Stimulated activated CD4-positive, alpha-beta T cell treated with anti-CD3 and anti-CD28 coated beads, TNF-alpha, amount 100 ng/mL, for 24 hours (primary cell): Measurements from ENCODE around the gene ISLR2.
"Not testable (repeated sequence)": the region's sequence is repeated elsewhere in the genome, so short reads cannot be mapped to it uniquely, and the experiment has no call there.

Experiments used
- DNase-seq, 3 experiments: peaks; one replicate each; pipeline ENCODE4 v3.0.0-alpha.2; 2020; ENCODE audit warnings: low read depth in 3 of 3

Gene ISLR2

GRCh38 chr15:74130155-74130848, at the start of gene ISLR2:
Gene ISLR2, plus strand, starts transcription at chr15:74130586. Its CDS starts 2,169 bp downstream, at chr15:74132755.
- no peak for DNase-seq

- DNase-seq = not testable (repeated sequence)
These were observed 47.9 kb upstream of the ISLR2 start, which contains the start of gene GOLGA6A for GRCh38 chr15:74082450-74082849. Gene GOLGA6A, minus strand, starts transcription at chr15:74082550. Its CDS starts 41 bp downstream, at chr15:74082509.

GRCh38 chr15:74094567-74094966, 35.8 kb upstream of the ISLR2 start:
- DNase-seq = not testable (repeated sequence)

GRCh38 chr15:74095610-74096009, 34.8 kb upstream of the ISLR2 start:
- DNase-seq = not testable (repeated sequence)

- DNase-seq = not testable (repeated sequence)
These were observed 33.5 kb upstream of the ISLR2 start for GRCh38 chr15:74096753-74097474.

GRCh38 chr15:74099963-74100733, 30.2 kb upstream of the ISLR2 start:
- DNase-seq = peak; percentile 49 to 85 (median 65)

GRCh38 chr15:74108111-74108510, 22.3 kb upstream of the ISLR2 start:
- DNase-seq = no peak

GRCh38 chr15:74108611-74109010, 21.8 kb upstream of the ISLR2 start:
- not testable (repeated sequence) for DNase-seq

- no peak for DNase-seq
These were observed 20.7 kb upstream of the ISLR2 start for GRCh38 chr15:74109713-74110112.

- DNase-seq = no peak
These were observed 10.0 kb upstream of the ISLR2 start for GRCh38 chr15:74120426-74120825.

- DNase-seq = no peak
These were observed 9.3 kb upstream of the ISLR2 start for GRCh38 chr15:74121039-74121438.

- DNase-seq = no peak
These were observed 8.5 kb upstream of the ISLR2 start for GRCh38 chr15:74121858-74122257.

GRCh38 chr15:74122403-74123130, 7.8 kb upstream of the ISLR2 start:
- no peak for DNase-seq

GRCh38 chr15:74123131-74123429, 7.3 kb upstream of the ISLR2 start:
- no peak for DNase-seq

- no peak for DNase-seq
These were observed 6.7 kb upstream of the ISLR2 start for GRCh38 chr15:74123658-74124057.

- no peak for DNase-seq
These were observed 6.2 kb upstream of the ISLR2 start for GRCh38 chr15:74124196-74124595.

GRCh38 chr15:74124759-74125158, 5.6 kb upstream of the ISLR2 start:
- no peak for DNase-seq

- peak; percentile 73 to 86 (median 78) for DNase-seq
These were observed 3.0 kb upstream of the ISLR2 start for GRCh38 chr15:74127255-74127953.

GRCh38 chr15:74127954-74128784, 2.2 kb upstream of the ISLR2 start:
- DNase-seq = no peak
